Adrenal gland (tissue), 5 donors: Measurements from ENCODE around the gene HES4.

Source experiments
- CTCF ChIP-seq, 6 experiments: fragments of 450-650 bp in 4 of 6; fragments of 200-600 bp in 2 of 6; sonication (generic) in 1 of 6; IDR thresholded peaks; 1 replicate in 5 of 6; 2 replicates in 1 of 6; pipeline versions ENCODE4 v1.5.1 to v1.8.0; 2016 to 2021; ENCODE audit warnings: antibody characterized with exemption in 6 of 6, mild to moderate bottlenecking in 2 of 6, moderate library complexity in 1 of 6
- POLR2A ChIP-seq, 2 donors: fragments of 450-650 bp; IDR thresholded peaks; one replicate each; pipeline ENCODE4 v1.6.1; 2017; ENCODE audit warnings: antibody characterized with exemption in 2 of 2, mild to moderate bottlenecking in 2 of 2, moderate library complexity in 1 of 2
- donor health status: DM: no; HTN: no; CAD: no.

GRCh38 chr1:982765-983436, 17.0 kb downstream of the HES4 start:
- no peak for TF ChIP-seq POLR2A (IDR thresholded peaks at IDR 0.05)
- no peak for TF ChIP-seq CTCF (IDR thresholded peaks at IDR 0.05)
